GM12878 (cell line): Measurements from ENCODE around the gene CHCHD3. TPM values are rescaled to one million over a fixed set of nuclear protein-coding genes. Genes with fewer than 3 reads are reported as not detected.

Experiments
- ATAC-seq: fragments of 200-7000 bp; cut with Tn5 transposase; 3 replicates; pipeline ENCODE4 v1.9.1; 2020; ENCODE audit warnings: mild to moderate bottlenecking, moderate library complexity
- BruUV-seq: library from RNA; stranded (reverse); fragments of 400-500 nt; replicated peaks from 2 replicates; lab custom pipeline; 2021; lab: Mats Ljungman, UMichigan
- CTCF ChIA-PET: fragments of 300-600 bp; sonication (Branson Sonifier 250); formaldehyde crosslinking; extraction: SDS; loops from one replicate; lab custom pipeline; 2021; ENCODE audit warnings: inconsistent platforms; lab: Yijun Ruan, JAX
- POLR2A ChIA-PET: fragments of 350-600 bp; formaldehyde crosslinking; extraction: SDS; loops from one replicate; lab custom pipeline; 2021; ENCODE audit warnings: inconsistent platforms; lab: Charles Lee
- RAD21 ChIA-PET: fragments of 300-600 bp; sonication (Branson Sonifier 250); formaldehyde crosslinking; loops from one replicate; lab custom pipeline; 2023; ENCODE audit warnings: antibody characterized with exemption; ENCODE audit not compliant: unreplicated experiment; lab: Charles Lee
- SMC1A ChIA-PET: fragments of 300-600 bp; sonication (Branson Sonifier 250); formaldehyde crosslinking; loops from one replicate; lab custom pipeline; 2023; ENCODE audit not compliant: unreplicated experiment, uncharacterized antibody; lab: Charles Lee
- DNase-seq: peaks from one replicate; pipeline ENCODE4 v3.0.0-alpha.2; 2011; ENCODE audit warnings: low read depth, low spot score
- FAIRE-seq: peaks from 3 replicates; lab custom pipeline; 2011; peaks lifted over from hg19 to GRCh38; lab: Jason Lieb, UNC
- H2AFZ ChIP-seq: 2 replicates; pipeline ENCODE4 v1.6.0; 2011; ENCODE audit warnings: low read depth, low read length, control low read depth; ENCODE audit not compliant: control insufficient read depth
- H3K27ac ChIP-seq: 2 replicates; pipeline ENCODE4 v1.5.1; 2011; ENCODE audit warnings: control low read depth; ENCODE audit not compliant: control insufficient read depth, insufficient read depth
- H3K27me3 ChIP-seq, 2 experiments: replicated peaks in 1 of 2; 2 replicates each; pipeline versions ENCODE4 v1.6.0 to v1.6.1; 2011; ENCODE audit warnings: low read length in 1 of 2; ENCODE audit not compliant: control insufficient read depth in 2 of 2, insufficient read depth in 2 of 2
- H3K36me3 ChIP-seq, 2 experiments: 2 replicates each; pipeline ENCODE4 v1.5.1; 2011; ENCODE audit warnings: low read length in 1 of 2; ENCODE audit not compliant: control insufficient read depth in 2 of 2, insufficient read depth in 2 of 2
- H3K4me1 ChIP-seq: 2 replicates; pipeline ENCODE4 v1.6.1; 2011; ENCODE audit warnings: mild to moderate bottlenecking, low read length, moderate library complexity, mixed read lengths; ENCODE audit not compliant: control insufficient read depth, insufficient read depth
- H3K4me2 ChIP-seq: 2 replicates; pipeline ENCODE4 v1.6.0; 2011; ENCODE audit warnings: control low read depth; ENCODE audit not compliant: control insufficient read depth, insufficient read depth
- H3K4me3 ChIP-seq: fragments of 200-600 bp; sonication (generic); 2 replicates; pipeline ENCODE4 v1.5.1; 2016
- H3K79me2 ChIP-seq: 2 replicates; pipeline ENCODE4 v1.6.0; 2011; ENCODE audit warnings: low read length; ENCODE audit not compliant: control insufficient read depth, insufficient read depth
- H3K9ac ChIP-seq: 2 replicates; pipeline ENCODE4 v1.8.0; 2011; ENCODE audit warnings: low read length, control low read depth, mixed read lengths; ENCODE audit not compliant: control insufficient read depth, insufficient read depth
- H3K9me3 ChIP-seq: replicated peaks from 3 replicates; pipeline ENCODE4 v1.5.1; 2011; ENCODE audit warnings: mild to moderate bottlenecking, low read length; ENCODE audit not compliant: control insufficient read depth, insufficient read depth
- H4K20me1 ChIP-seq: 2 replicates; pipeline ENCODE4 v1.6.0; 2011; ENCODE audit not compliant: control insufficient read depth, insufficient read depth
- BCL11A ChIP-seq: IDR thresholded peaks from 2 replicates; pipeline ENCODE4 v1.6.1; 2011; ENCODE audit warnings: low read depth, low read length
- CEBPZ ChIP-seq: fragments of 150-350 bp; IDR thresholded peaks from 2 replicates; pipeline ENCODE4 v1.6.1; 2016; ENCODE audit warnings: low read depth, low read length
- E2F8 ChIP-seq: fragments of 450-650 bp; IDR thresholded peaks from 2 replicates; pipeline ENCODE4 v1.6.1; 2018; ENCODE audit warnings: mild to moderate bottlenecking, low read depth, moderate library complexity; ENCODE audit not compliant: partially characterized antibody
- IRF3 ChIP-seq: fragments of 450-650 bp; IDR thresholded peaks from 2 replicates; pipeline ENCODE4 v1.6.1; 2014; ENCODE audit warnings: mild to moderate bottlenecking
- IRF4 ChIP-seq: IDR thresholded peaks from 2 replicates; pipeline ENCODE4 v1.6.1; 2011; ENCODE audit warnings: low read depth, low read length
- LARP7 ChIP-seq: fragments of 450-650 bp; IDR thresholded peaks from 2 replicates; pipeline ENCODE4 v1.6.1; 2017; ENCODE audit warnings: mild to moderate bottlenecking
- NFXL1 ChIP-seq: fragments of 450-650 bp; IDR thresholded peaks from 2 replicates; pipeline ENCODE4 v1.6.1; 2017; ENCODE audit warnings: antibody characterized with exemption, mild to moderate bottlenecking, borderline replicate concordance
- RAD21 ChIP-seq: IDR thresholded peaks from 2 replicates; pipeline ENCODE4 v1.6.1; 2011; ENCODE audit warnings: mild to moderate bottlenecking, low read depth, low read length, moderate library complexity; ENCODE audit not compliant: insufficient read depth
- RFX5 ChIP-seq: IDR thresholded peaks from 2 replicates; pipeline ENCODE4 v1.6.1; 2011; ENCODE audit warnings: low read depth, low read length, improper control_type of control experiment
- SIN3A ChIP-seq: IDR thresholded peaks from 2 replicates; pipeline ENCODE4 v1.6.1; 2012; ENCODE audit warnings: low read depth, low read length, improper control_type of control experiment
- SP1 ChIP-seq: IDR thresholded peaks from one replicate; pipeline ENCODE4 v1.6.1; 2011; ENCODE audit warnings: low read depth, low read length
- USF1 ChIP-seq: IDR thresholded peaks from 2 replicates; pipeline ENCODE4 v1.6.1; 2011; ENCODE audit warnings: borderline replicate concordance, low read depth, mild to moderate bottlenecking, moderate library complexity, mixed read lengths, low read length; ENCODE audit not compliant: insufficient read depth; ENCODE audit errors: extremely low read length
- WRNIP1 ChIP-seq: IDR thresholded peaks from 2 replicates; pipeline ENCODE4 v1.6.1; 2011; ENCODE audit warnings: low read depth, low read length, improper control_type of control experiment, borderline replicate concordance
- ZNF24 ChIP-seq: fragments of 450-650 bp; IDR thresholded peaks from 2 replicates; pipeline ENCODE4 v1.6.1; 2017; ENCODE audit warnings: antibody characterized with exemption, mild to moderate bottlenecking
- ZNF622 ChIP-seq: fragments of 450-650 bp; IDR thresholded peaks from 2 replicates; pipeline ENCODE4 v1.6.1; 2017; ENCODE audit warnings: mild to moderate bottlenecking, inconsistent platforms
- ZSCAN29 ChIP-seq: fragments of 450-650 bp; IDR thresholded peaks from 2 replicates; pipeline ENCODE4 v1.6.1; 2017; ENCODE audit warnings: mild to moderate bottlenecking, moderate library complexity
- in situ Hi-C: fragments of 300-500 bp; cut with MboI; formaldehyde crosslinking; loops from 9 replicates; pipeline ENCODE4 v1.14.3; 2018; ENCODE audit warnings: mixed read lengths
- intact Hi-C: fragments of 100-400 bp; cut with micrococcal nuclease; formaldehyde crosslinking; loops from one replicate; pipeline ENCODE4 v1.14.2; 2022; ENCODE audit not compliant: unreplicated experiment
- polyA plus RNA-seq, 11 experiments: library from polyadenylated mRNA; depleted of rRNA in 4 of 11; unstranded in 6 of 11; stranded (reverse) in 5 of 11; fragments of >200 nt; fragmentation: Nextera tagmentation in 4 of 11; fragmentation: Illumina TruSeq in 1 of 11; extraction: Ambion mirVana in 4 of 11; extraction: Trizol in 1 of 11; gene quantifications; 1 replicate in 1 of 11; 2 replicates in 10 of 11; pipeline versions ENCODE4 v1.2.1 to v1.2.3, GENCODE V29; 2011 to 2016; ENCODE audit warnings: inconsistent platforms in 2 of 11, missing spikeins in 2 of 11, low read depth in 1 of 11
- total RNA-seq, 4 experiments: library from RNA; depleted of rRNA in 3 of 4; stranded (reverse); fragments of >200 nt in 3 of 4; fragmentation: Illumina TruSeq in 1 of 4; extraction: Trizol in 1 of 4; gene quantifications; 2 replicates each; pipeline versions ENCODE4 v1.2.1 to v1.2.3, GENCODE V29; 2013 to 2021

The CHCHD3 gene
- total and polyA plus RNA-seq, 10 of the 15 experiments (the other 5 are each of a cell fraction or from before 2014, with no cell fraction given) = 38.3 to 178 (median 96.2) TPM

- no peaks in the 10 kb centered on the region for H4K20me1 ChIP-seq
- no peak overlapping the region for H3K4me3 ChIP-seq
- H3K4me1 ChIP-seq = no peaks in the 10 kb centered on the region
- H3K4me2 ChIP-seq = no peak overlapping the region
- SMC1A ChIA-PET = no interaction called here
- no peak for ATAC-seq
- no peak for DNase-seq
- RAD21 ChIA-PET = no interaction called here
- no peaks in the 10 kb centered on the region for H3K79me2 ChIP-seq
- TF ChIP-seq USF1 (no peak), LARP7 (no peak), RAD21 (no peak), SP1 (no peak), SIN3A (no peak), WRNIP1 (no peak), RFX5 (no peak), IRF4 (no peak), IRF3 (no peak), E2F8 (no peak), CEBPZ (no peak), NFXL1 (no peak), ZNF24 (no peak), ZSCAN29 (no peak), ZNF622 (no peak), BCL11A (no peak)
- in situ Hi-C loops (no loop called here), intact Hi-C loops (no loop called here)
- H3K9ac ChIP-seq = no peak overlapping the region
- no peaks in the 10 kb centered on the region for H3K27me3 ChIP-seq
- no peak for FAIRE-seq
- CTCF ChIA-PET = no interaction called here
- H3K9me3 ChIP-seq = no peaks in the 10 kb centered on the region
- no peak overlapping the region for H2AFZ ChIP-seq
- BruUV-seq = no TSS peak
- POLR2A ChIA-PET = no interaction called here
- no peak overlapping the region for H3K27ac ChIP-seq
- no peaks in the 10 kb centered on the region; a peak in 1 of 4 replicates for H3K36me3 ChIP-seq
Observed at GRCh38 chr7:132815130-132815529, 266.8 kb downstream of the CHCHD3 start.
